ENCODE measurements around the gene LDHAL6A. TPM values are rescaled to one million over a fixed set of nuclear protein-coding genes. Genes with fewer than 3 reads are reported as not detected.

The LDHAL6A gene
- total RNA-seq, 1 donor, result not detected

DNA sequence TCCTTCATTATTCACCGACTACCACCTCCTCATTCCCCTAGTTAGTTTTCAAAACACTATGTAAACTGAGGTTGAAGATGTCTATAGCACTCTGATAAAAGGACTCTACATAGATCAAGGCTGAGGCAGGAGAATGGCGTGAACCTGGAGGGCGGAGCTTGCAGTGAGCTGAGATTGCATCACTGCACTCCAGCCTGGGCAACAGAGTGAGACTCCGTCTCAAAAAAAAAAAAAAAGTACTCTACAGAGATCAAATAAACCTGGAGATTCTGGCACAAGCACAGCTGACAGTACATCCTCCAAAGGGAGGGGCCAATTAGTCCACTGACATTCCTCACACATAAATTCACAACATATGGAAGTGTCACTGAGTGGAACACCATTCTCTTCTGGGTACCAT is 40.0 kb downstream of the LDHAL6A start:
- H4K20me1 ChIP-seq (ENCODE audit: insufficient read depth, low read length), result no peaks in the 10 kb centered on the region
- no peaks in the 10 kb centered on the region for H3K9me3 ChIP-seq (ENCODE audit: low read depth, low read length)
- H3K79me2 ChIP-seq (ENCODE audit: insufficient read depth, low read length), result peaks cover 2% of the 10 kb centered on the region
- no peak overlapping the region for H3K4me2 ChIP-seq (ENCODE audit: insufficient read depth, low read length)
- no peak for TF ChIP-seq CTCF (IDR thresholded peaks at IDR 0.05; ENCODE audit: extremely low read depth, low read depth, low read length)
- H3K4me3 ChIP-seq (ENCODE audit: insufficient read depth, low read length), result no peak overlapping the region
- no peak for DNase-seq (ENCODE audit: insufficient read length, low spot score, missing footprints)
- peaks cover 35% of the 10 kb centered on the region for H3K36me3 ChIP-seq (ENCODE audit: insufficient read depth, low read length)
- no peak overlapping the region for H3K27ac ChIP-seq (ENCODE audit: low read depth, low read length)
- H2AFZ ChIP-seq (ENCODE audit: low read length), result no peak overlapping the region
- H3K4me1 ChIP-seq (ENCODE audit: insufficient read depth, low read length), result peaks cover 15% of the 10 kb centered on the region
- H3K27me3 ChIP-seq (ENCODE audit: insufficient read depth, low read length), result no peaks in the 10 kb centered on the region

DNA sequence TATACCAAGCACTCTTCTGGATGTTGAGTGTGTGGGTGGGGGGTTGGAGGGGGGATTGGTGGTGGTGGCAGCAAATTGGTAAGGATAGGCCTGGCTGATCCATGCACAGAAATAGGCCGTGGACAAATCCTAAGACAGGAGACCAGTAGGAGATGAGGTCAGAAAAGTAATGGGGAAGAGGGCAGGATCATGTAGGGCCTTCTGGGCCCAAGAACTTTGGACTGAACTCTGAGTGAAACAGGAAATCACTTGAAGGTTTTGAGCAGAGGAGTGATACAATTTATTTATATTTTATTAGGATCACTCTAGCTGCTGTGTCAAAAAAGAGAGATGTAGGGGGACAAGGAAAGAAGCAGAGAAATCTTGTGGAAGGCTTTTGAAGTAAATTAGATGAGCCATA is 42.4 kb downstream of the LDHAL6A start:
- H3K9me3 ChIP-seq (ENCODE audit: low read depth, low read length), result no peaks in the 10 kb centered on the region
- no peak overlapping the region for H3K4me2 ChIP-seq (ENCODE audit: insufficient read depth, low read length)
- H3K4me1 ChIP-seq (ENCODE audit: insufficient read depth, low read length), result no peaks in the 10 kb centered on the region
- H4K20me1 ChIP-seq (ENCODE audit: insufficient read depth, low read length), result no peaks in the 10 kb centered on the region
- H3K27ac ChIP-seq (ENCODE audit: low read depth, low read length), result no peak overlapping the region
- no peak overlapping the region for H3K4me3 ChIP-seq (ENCODE audit: insufficient read depth, low read length)
- H3K27me3 ChIP-seq (ENCODE audit: insufficient read depth, low read length), result no peaks in the 10 kb centered on the region
- peaks cover 2% of the 10 kb centered on the region for H3K79me2 ChIP-seq (ENCODE audit: insufficient read depth, low read length)
- DNase-seq (ENCODE audit: insufficient read length, low spot score, missing footprints), result no peak
- no peak for TF ChIP-seq CTCF (IDR thresholded peaks at IDR 0.05; ENCODE audit: extremely low read depth, low read depth, low read length)
- no peak overlapping the region for H2AFZ ChIP-seq (ENCODE audit: low read length)
- H3K36me3 ChIP-seq (ENCODE audit: insufficient read depth, low read length), result peaks cover 43% of the 10 kb centered on the region

DNA sequence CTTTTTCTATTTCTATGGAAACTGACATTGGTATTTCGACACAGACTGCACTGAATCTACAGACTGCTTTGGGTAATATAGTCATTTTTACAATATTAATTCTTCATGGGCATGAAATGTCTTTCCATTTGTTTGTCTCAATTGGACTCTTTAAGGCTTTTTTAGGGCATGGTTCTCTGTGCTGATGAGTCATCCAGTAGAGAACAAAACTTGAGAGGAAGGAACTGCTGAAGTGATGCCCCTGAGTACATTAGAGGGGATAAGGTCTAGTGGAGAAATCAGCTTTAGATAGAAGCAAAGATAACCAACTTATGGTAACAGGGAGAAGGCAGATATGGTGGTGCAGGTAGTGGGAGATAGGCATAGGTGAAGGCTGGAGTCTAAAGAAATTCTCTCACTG is 46.0 kb downstream of the LDHAL6A start:
- no peak for TF ChIP-seq CTCF (IDR thresholded peaks at IDR 0.05; ENCODE audit: extremely low read depth, low read depth, low read length)
- H3K79me2 ChIP-seq (ENCODE audit: insufficient read depth, low read length), result no peaks in the 10 kb centered on the region
- H3K4me3 ChIP-seq (ENCODE audit: insufficient read depth, low read length), result no peak overlapping the region
- H2AFZ ChIP-seq (ENCODE audit: low read length), result no peak overlapping the region
- no peak overlapping the region for H3K27ac ChIP-seq (ENCODE audit: low read depth, low read length)
- H3K36me3 ChIP-seq (ENCODE audit: insufficient read depth, low read length), result peaks cover 57% of the 10 kb centered on the region
- no peaks in the 10 kb centered on the region for H3K27me3 ChIP-seq (ENCODE audit: insufficient read depth, low read length)
- H3K9me3 ChIP-seq (ENCODE audit: low read depth, low read length), result no peaks in the 10 kb centered on the region
- DNase-seq (ENCODE audit: insufficient read length, low spot score, missing footprints), result no peak
- H4K20me1 ChIP-seq (ENCODE audit: insufficient read depth, low read length), result no peaks in the 10 kb centered on the region
- H3K4me1 ChIP-seq (ENCODE audit: insufficient read depth, low read length), result no peaks in the 10 kb centered on the region
- H3K4me2 ChIP-seq (ENCODE audit: insufficient read depth, low read length), result no peak overlapping the region

DNA sequence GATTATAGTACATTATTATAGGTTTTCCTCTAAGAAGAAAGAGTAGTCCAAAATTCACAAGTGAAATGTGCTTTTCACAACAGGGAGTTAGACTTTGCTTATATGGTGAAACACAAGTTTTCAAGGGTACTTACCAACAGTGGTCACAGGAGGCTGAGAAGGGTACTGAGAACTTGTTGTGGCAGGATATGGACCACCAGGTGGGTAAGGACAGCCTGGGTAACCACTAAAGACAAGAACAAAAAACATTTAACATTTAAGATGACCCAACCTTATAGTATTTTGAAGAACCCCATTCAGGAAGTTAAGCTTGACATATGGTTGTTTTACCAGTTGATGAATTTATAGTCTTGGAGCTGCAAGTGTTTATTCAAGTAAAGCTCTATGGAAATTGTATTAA is 46.7 kb downstream of the LDHAL6A start:
- no peak overlapping the region for H3K27ac ChIP-seq (ENCODE audit: low read depth, low read length)
- H2AFZ ChIP-seq (ENCODE audit: low read length), result no peak overlapping the region
- no peaks in the 10 kb centered on the region for H3K79me2 ChIP-seq (ENCODE audit: insufficient read depth, low read length)
- no peaks in the 10 kb centered on the region for H3K4me1 ChIP-seq (ENCODE audit: insufficient read depth, low read length)
- no peak overlapping the region for H3K4me2 ChIP-seq (ENCODE audit: insufficient read depth, low read length)
- no peaks in the 10 kb centered on the region for H3K9me3 ChIP-seq (ENCODE audit: low read depth, low read length)
- H3K36me3 ChIP-seq (ENCODE audit: insufficient read depth, low read length), result peaks cover 62% of the 10 kb centered on the region
- no peak overlapping the region for H3K4me3 ChIP-seq (ENCODE audit: insufficient read depth, low read length)
- no peak for TF ChIP-seq CTCF (IDR thresholded peaks at IDR 0.05; ENCODE audit: extremely low read depth, low read depth, low read length)
- H3K27me3 ChIP-seq (ENCODE audit: insufficient read depth, low read length), result no peaks in the 10 kb centered on the region
- no peaks in the 10 kb centered on the region for H4K20me1 ChIP-seq (ENCODE audit: insufficient read depth, low read length)
- DNase-seq (ENCODE audit: insufficient read length, low spot score, missing footprints), result no peak

All from osteoblast (primary cell).